ENCODE results near the gene TMTC1.

The TMTC1 gene

GRCh38 chr12:29778531-29778930 lies 5.2 kb downstream of the TMTC1 start:
- no peak for DNase-seq

DNA sequence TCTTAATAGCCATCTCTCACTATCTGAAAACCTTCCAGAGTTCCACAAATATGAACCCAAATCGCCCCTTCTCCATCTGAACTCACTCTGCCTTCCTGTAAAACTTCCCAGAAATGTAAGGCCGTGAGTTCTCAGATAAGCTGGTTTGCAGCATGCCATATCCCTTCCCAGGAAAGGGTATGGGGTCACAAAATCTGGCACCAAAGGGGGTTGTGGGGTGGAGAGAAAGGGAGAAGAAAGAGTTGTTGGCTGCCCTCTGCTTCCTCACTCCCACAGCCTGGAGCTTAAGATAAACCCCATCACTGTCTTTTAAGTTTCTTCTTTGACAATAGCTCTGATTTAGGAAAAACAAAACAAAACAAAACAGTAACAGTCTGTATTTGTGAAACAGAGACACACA lies 10.7 kb downstream of the TMTC1 start:
- DNase-seq: no peak

GRCh38 chr12:29771786-29772185 lies 12.0 kb downstream of the TMTC1 start:
- DNase-seq: no peak

GRCh38 chr12:29771165-29771564 lies 12.6 kb downstream of the TMTC1 start:
- DNase-seq: no peak

- no peak for DNase-seq
These were observed 14.4 kb downstream of the TMTC1 start for GRCh38 chr12:29769162-29769858.

- DNase-seq: no peak
These were observed 15.4 kb downstream of the TMTC1 start for GRCh38 chr12:29768372-29768771.

GRCh38 chr12:29763301-29763683 lies 20.4 kb downstream of the TMTC1 start:
- DNase-seq: no peak

DNA sequence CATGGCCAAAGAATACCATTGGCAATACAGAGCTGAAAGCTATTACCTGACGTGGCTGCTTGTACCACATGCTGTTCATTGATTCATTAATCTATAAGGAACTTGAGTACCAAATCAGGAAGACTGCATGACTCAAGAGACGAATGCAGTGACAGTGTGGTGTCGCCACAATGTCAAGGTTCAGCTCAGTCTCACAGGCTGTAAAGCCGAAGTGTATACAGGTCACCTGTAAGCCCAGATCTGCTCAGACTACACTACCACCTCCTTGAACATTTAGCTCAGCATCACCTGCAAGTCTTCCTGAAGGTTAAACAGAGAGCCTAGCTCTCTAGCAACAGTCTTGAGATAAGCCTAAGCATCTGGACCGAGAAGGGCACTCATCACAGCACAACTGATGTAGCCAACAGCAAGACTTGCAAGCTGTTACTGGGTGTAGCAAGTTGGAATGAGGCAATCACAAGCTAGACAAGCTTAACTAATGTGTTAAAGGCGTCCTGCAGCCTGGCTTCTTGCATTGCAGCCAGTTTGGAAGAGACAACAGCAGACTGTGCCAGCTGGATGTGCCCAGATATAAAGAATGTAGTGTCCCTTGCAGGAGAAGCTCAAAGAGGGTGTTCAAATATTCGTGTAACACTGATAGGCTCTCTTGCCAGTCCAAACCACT lies 21.0 kb downstream of the TMTC1 start:
- DNase-seq: no peak

DNA sequence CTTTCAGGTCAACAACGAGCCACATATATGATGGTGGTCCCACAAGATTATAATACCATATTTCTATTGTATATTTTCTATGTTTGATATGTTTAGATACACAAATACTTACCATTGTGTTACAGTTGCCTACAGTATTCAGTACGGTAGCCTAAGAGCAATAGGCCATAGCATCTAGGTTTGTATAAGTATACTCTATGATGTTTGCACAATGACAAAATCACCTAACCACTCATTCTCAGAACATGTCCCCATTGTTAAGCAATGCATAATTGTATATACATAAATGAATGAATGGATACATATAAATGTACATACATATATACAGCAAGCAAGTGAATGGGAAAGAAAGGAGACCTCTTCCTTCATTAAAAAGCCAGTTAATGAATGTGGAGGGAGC lies 23.8 kb downstream of the TMTC1 start:
- DNase-seq: no peak

DNA sequence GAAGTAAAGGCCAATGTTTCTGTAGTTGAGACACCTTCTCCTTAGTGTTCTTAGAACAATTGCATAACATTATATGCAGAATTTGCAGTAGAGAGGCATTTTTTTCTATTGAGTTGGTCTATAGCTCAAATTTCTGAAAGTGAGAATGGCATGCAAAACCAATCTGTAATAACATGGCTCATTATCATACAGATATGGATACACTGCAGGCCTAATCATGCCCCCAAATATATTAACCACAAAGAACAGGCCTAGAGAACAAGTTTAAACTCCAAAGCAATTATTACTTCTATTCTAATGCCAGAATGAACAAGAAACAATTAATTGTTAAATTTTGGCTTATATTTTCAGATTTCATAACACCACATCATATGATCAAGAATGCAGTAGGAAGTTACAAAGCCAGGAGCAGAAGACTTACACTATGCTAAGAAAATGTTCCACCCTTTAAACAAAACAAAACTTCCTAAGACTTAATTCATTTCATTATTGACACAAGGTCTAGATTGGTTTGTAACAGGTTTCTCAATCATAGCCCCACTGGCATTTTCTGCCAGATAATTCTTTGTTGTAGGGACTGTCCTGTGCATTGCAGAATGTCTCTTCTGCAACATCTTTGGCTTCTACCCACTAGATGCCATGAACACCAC lies 26.9 kb downstream of the TMTC1 start:
- no peak for DNase-seq

DNA sequence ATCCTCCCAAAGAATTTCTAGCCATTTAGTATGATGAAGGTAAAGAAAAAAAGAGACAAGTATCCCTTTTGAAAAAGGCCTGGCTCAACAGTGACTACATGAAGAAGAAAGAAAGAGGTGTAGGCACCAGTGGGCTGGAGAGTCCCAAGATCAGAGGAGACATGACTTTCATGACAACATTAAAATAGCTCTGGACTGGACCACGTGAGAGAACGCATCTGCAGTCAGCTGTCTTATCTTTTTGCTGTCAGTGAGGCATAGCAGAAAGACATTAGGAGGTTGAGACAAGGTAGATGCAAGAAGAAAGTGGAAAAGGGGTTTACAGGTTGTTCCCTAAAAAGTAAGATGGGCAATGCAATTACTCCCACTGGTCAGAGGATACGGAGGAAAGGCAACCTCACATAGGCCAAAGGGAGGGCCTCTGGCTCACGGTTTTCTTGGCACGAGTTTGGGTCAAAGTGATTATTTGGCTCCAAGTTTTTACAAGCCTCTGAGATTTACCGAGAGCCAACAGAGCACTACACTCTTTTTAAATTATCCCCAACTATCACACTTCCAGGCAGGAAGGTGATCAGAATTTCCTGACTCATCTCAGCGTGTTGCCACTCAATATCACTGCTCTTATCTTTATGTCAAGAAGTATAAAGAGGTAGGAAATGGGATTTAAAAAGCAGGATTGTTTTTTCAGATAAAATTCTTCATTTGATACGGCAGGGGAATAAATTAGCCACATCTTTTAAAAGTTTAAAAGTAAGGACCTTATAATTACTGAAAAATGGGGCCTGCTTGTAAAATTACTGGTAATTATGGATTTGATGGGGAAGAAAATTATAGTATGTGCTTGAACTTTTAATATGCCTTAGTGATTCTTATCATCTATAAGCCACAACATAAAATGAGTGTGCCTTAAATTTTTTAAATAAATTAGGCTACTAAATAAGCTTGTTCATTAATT lies 29.2 kb downstream of the TMTC1 start:
- DNase-seq: no peak

DNA sequence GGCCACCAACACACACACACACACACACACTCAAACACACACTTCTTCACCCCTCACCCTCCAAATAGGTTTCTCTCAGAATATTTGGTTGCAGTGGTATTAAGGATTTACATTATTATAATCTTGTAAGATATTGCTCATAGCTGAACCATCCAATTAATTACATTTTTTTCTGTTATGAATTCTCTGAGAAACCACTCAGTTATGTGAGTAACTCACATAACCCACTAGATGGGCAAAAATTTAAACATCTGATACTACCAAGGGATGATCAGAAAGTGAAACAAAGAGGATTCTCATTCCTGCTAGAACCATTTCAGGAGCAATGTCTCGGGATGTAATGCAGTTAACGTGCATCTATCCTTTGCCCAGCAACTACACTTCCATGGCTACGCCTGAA lies 31.6 kb downstream of the TMTC1 start:
- no peak for DNase-seq

DNA sequence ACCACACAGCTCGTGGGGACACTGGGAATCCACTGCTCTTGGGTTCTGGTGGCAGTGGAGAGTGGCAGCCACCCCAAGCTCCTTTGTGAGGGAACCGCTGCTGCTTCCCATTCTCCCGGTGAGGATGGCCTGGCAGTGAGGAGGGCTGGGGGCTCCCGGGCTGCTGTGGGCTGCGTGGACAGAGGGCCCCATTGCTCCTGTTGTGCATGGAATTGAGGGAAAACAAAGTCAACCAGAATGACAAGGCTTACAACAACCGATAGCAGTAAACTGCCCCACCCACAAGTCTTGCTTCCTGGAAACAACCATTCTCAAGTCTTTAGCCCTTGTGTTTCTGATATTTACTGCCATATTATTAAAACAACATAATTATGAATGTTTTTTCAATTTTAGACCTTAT lies 32.1 kb downstream of the TMTC1 start:
- no peak for DNase-seq

- DNase-seq: no peak
These were observed 32.9 kb downstream of the TMTC1 start for GRCh38 chr12:29750928-29751220.

- peak; percentile 1 for DNase-seq
These were observed 33.4 kb downstream of the TMTC1 start for GRCh38 chr12:29750131-29750927.

GRCh38 chr12:29744365-29744764 lies 39.4 kb downstream of the TMTC1 start:
- DNase-seq: no peak

DNA sequence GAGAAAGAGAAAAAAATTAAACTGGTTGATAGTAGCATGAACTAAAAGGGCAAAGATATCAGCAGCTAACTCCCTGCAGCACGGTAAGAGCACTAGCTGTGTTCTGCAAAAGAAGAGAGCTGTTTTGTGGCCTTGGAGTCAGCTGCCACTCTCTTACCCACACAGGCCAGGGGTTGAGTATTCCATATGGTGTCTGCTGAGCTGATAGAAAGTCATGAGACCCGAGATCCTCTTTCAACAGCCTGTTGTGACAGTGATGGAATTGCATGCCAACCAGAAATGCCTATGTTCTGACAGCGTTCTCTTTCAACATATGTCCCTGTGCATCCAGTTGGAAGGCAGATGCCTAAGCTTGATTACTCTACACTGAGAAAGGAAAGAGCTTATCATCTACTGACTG lies 39.9 kb downstream of the TMTC1 start:
- DNase-seq: no peak

GRCh38 chr12:29743077-29743476 lies 40.7 kb downstream of the TMTC1 start:
- DNase-seq: no peak

GRCh38 chr12:29742646-29743045 lies 41.1 kb downstream of the TMTC1 start:
- no peak for DNase-seq

- no peak for DNase-seq
These were observed 42.1 kb downstream of the TMTC1 start for GRCh38 chr12:29741342-29742241.

- no peak for DNase-seq
These were observed 44.3 kb downstream of the TMTC1 start for GRCh38 chr12:29739279-29739991.
